ENCODE measurements around the gene CFAP52.
"Not testable (repeated sequence)": the region's sequence is repeated elsewhere in the genome, so short reads cannot be mapped to it uniquely, and the experiment has no call there.

Gene CFAP52

DNA sequence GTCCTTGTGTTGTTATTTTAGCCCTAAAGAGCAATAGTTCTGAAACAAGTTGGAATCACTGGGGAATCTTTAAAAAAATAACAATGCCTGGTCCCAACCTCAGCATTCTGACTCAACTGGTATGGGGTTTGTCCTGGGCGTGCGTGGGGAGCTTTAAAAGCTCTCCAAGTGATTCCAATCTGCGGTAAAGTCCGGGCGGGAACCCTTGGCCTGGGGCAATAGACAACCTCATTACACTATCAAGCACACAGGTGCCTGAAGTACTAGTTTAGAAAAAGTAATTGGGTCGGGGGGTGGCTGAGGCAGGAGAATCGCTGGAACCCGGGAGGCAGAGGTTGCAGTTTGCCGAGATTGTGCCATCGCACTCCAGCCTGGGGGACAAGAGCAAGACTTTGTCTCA, 5.2 kb upstream of the CFAP52 start:
- DNase-seq: no peak

DNA sequence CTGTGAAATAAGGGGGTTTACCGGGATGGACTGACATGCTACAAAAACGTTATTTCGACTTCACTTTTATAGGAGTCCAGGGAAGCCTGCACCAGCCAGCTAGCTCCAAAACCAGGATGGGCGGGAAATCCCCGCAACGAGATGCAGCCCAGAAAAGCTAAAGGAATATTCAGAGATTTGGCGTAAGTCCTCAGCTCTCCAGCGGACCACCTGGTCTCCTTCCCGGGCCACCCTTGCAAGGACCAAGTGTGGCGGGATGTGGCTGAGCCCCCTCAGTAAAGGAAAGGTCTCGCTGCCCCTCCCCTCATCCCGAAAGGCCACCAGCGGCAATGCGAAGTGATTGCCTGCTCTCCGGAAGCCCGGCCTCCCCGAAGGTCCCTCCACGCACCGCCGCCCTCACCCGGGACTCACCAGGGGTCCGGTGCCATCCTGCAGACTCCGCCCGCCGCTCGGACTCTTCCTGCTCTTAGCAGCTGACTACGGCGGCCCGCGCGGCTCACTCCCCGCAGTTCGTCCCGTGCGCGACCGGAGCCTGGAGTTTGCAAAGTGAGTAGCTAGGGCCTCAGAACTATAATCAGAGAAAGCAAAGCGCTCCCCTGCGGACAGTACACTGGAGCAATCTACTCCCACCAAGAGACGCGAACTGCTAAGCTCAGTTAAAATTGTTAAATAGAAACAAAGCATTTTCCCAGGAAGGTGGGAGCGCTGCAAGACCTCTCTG, 901 bp upstream of the CFAP52 start, which contains the start of gene STX8:
Gene STX8 (minus strand): TSS at position 440 of the 721 bp plus-strand sequence. CDS start 12 bp downstream, at position 428.
- DNase-seq: peak; percentile 68 to 72

DNA sequence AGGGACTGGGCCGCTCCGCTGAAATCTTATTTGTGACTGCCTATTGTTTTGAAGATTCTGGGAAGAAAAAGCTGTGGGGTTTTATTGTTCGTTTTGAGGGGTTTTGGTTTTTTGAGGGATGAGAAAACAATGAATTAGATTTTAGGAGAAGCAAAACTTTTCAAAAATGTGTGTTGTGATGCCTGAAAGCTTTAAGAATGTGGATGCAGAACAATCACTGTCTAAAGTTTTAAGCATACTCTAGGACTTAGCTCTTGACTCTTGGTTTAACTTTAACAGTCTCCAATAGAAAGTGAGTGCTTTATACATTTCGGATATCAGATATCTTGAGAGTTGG, 899 bp downstream of the CFAP52 start:
- DNase-seq: no peak

DNA sequence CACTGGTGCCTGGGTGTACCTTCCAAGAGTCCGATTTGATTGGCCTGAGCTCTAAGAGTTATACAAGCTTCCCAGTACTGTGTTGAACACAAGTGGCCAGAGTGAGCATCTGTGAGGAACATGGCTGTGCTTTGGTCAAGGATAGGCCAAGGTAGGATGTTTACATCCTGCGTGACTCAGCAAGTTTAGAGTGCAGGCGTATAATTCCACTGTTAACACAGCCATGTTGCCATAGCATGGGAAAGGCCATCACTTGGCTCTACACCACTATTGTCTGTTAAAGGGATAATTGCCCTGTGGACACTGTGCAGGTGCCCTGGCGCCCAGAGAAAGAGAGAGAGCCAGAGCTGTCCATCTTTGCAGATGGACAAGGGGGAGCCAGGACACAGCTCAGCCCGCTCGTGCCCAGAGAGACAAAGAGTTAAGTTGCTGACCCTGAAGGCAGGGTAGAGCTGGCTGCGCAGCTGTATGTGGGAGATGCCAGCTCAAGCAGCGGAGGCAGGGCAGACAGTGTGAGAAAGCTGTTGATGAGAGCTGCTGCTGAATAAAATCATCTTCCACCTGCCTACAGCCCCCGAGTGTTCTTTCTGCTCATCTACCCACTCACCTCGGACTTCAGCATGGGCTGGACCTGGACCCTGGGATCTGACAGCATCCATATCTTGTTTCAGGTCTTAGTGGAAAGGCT, 11.7 kb downstream of the CFAP52 start:
- DNase-seq: no peak

DNA sequence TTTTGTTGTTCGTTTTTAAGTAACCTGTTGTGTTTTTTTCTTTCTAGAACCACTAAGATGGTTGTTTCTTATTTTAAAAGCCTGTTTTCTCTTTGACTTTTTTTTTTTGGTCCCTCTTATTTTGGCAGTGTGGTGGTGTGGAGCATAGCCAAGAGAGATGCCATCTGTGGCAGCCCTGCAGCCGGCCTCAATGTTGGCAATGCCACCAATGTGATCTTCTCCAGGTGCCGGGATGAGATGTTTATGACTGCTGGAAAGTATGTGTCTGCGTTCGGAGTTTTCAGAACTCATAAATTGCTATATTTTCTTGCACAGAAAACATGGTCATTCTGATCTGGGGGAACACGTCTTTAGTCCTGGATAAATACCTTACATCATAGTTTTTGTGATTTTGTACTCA, 17.6 kb downstream of the CFAP52 start:
- DNase-seq: no peak

DNA sequence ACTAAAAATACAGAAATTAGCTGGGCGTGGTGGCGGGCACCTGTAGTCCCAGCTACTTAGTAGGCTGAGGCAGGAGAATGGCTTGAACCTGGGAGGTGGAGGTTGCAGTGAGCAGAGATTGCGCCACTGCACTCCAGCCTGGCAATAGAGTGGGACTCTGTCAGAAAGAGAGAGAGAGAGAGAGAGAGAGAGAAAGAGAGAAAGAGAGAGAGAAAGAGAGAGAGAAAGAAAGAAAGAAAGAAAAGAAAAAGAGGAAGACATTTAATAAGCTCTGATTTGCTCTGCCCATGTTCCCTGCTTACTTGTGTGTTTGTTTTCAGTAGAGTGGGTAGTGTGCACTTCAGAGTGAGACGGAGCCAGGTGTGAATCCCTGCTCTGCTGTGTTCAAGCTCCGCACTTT, 21.2 kb downstream of the CFAP52 start:
- not testable (repeated sequence) for DNase-seq

DNA sequence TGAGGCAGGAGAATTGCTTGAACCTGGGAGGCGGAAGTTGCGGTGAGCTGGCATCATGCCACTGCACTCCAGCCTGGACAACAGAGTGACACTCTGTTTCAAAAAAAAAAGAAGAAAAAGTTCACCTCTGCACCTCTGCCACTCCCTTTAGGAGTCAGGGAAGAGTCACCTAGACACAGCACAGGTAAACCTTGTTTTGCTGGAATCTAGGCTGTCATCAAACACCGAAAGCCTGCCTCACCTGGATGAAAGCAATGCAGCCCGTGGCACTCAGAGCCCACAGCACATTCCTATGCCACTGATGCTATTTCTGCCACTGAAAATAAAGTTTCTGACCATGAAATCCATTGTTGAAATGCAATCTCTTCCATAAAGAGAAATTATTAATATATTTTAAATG, 22.2 kb downstream of the CFAP52 start:
- no peak for DNase-seq

DNA sequence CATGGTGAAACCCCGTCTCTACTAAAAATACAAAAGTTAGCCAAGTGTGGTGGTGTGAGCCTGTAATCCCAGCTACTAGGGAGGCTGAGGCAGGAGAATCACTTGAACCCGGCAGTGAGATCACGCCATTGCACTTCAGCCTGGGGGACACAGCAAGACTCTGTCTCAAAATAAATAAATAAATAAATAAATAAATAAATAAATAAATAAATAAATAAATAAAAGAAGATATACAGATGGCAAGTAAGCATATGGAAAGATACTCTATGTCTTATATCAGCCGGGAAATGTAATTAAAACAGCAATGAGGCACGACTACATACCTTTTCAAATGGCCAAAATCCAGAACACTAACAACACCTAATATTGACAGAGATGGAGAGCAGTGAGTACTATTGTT, 28.1 kb downstream of the CFAP52 start:
- not testable (repeated sequence) for DNase-seq

DNA sequence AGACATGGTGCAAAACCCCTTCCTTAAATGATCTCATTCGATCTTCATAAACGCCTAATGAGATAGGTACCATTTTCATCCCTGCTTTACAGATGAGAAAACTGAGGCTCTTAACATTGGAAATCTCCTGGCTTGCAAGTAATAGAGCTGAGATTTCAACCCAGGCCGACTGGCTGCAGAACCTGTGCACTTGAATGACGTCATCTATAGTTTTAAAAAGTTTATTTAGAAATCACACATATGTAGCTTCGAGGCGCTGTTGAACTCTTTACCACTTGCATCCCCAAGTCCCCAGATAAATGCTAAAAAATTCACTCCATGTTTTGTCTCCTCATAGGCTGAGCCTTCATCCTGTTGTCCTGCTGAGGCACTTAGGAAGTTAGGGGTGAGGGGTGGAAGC, 30.0 kb downstream of the CFAP52 start:
- no peak for DNase-seq

DNA sequence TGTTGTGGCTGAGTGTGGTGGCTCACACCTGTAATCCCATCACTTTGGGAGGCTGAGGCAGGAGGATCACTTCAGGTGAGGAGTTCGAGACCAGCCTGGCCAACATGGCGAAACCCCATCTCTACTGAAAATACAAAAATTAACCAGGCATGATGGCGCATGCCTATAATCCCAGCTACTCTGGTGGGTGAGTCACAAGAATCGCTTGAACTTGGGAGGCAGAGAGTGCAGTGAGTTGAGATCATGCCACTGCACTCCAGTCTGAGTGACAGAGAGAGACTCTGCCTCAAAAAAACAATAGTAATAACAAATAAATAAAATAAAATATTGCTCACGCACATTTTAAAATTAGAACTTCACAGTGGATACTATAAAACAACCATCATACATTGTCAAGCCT, 30.6 kb downstream of the CFAP52 start:
- not testable (repeated sequence) for DNase-seq

DNA sequence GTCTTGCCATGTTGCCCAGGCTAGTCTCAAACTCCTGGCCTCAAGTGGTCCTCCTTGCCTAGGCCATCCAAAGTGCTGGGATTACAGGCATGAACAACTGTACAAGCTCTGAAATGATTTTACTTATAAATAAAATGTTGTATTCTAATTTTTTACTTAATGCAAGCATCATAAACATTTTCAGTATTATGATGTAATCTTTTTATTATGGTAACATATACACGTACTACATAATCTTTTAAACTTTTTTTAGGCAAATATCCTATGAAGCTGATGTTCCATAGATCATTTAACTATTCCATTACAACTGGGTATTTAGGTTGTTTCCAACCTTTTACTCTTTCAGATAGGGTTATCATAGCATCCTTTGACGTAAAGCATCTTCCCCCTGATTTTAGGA, 35.1 kb downstream of the CFAP52 start:
- no peak for DNase-seq

DNA sequence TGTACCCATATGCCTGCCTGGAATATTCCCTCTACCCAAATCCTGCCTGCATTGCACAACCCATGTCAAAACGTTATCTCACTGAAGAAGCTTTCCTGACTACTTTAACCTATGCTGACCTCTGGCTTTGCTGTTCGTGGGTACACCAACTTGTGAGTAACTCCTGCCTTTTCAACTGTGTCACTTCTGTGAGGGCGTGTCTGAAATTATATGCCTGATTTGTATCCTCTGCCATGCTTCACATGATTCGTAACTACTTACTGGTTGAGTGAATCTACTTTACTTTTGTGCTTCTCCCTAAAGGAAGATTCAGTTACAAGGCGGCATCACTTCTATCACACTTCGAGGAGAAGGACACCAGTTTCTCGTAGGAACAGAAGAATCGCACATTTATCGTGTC, 35.6 kb downstream of the CFAP52 start:
- DNase-seq: no peak

DNA sequence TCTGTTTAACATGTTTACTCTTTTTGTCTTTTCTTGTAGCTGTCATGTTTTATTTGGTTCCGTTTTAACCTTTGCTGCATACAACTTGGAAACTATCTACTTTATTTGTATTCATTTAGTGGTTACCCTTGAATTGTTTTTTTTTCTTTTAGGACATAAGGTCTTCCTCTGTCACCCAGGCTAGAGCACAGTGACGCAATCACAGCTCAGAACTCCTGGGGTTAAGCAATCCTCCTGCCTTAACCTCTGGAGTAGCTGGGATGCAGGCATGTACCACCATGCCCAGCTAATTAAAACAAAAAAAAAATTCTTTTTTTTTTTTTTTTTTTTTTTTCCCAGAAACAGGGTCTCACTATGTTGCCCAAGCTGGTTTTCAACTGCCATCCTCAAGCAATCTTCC, 39.0 kb downstream of the CFAP52 start:
- no peak for DNase-seq

DNA sequence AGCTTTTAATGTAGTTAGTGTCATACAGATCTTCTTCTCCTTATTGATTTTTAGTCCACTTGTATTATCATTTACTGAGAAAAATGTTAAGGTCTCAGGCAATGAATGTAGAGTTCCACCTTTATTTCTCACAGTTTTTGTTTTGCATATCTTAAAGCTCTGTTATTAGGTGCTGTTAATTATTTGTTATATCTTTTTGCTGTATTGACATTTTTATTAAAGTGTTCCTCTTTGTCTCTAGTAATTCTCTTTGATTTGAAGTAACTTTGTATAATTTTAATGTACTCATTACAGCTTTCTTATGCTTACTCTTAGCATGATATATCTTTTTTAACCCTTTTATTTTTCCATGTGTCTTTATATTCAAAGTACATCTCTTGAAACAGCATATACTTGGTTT, 46.5 kb downstream of the CFAP52 start:
- no peak for DNase-seq

DNA sequence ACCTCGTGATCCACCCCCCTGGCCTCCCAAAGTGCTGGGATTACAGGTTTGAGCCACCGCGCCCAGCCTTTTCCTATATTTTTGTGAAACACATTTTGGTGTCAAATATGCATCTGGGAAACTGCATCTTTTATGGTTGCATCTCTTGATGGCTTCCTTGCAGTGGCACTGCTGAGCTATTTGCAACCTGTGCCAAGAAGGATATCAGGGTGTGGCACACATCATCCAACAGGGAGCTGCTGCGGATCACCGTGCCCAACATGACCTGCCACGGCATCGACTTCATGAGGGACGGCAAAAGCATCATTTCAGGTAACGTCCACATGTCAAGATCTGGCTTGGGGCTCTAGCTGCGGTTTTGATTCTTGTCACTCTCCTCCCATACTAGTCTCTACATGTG, 52.1 kb downstream of the CFAP52 start:
- no peak for DNase-seq

DNA sequence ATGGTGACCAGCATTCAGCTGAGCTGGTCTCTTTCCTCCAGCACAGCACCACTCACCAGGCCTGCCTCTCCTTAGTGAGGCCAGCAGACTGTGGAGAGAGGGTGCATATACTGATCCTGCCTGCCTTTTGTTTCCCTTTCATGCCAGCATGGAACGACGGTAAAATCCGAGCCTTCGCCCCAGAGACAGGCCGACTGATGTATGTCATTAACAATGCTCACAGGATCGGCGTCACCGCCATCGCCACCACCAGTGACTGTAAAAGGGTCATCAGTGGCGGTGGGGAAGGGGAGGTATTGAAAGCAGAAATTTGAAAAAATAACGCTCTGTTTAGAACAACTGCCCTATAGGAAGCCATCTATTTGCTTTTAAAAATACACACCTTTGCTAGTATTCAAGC, 56.3 kb downstream of the CFAP52 start:
- DNase-seq: no peak

DNA sequence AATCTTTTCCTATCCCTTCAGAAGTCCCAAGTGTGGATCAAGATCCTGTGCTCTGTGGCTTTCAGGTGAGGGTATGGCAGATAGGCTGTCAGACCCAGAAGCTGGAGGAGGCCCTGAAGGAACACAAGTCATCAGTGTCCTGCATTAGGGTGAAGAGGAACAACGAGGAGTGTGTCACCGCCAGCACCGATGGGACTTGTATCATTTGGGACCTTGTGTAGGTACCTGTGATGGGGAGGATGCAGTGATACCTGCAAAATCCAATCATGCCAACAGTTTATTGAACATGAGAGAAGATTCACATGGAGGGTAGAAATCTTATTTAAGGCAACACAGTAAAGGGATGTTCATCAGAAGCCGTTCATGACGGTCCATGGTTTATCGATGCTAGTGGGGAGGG, 58.9 kb downstream of the CFAP52 start:
- no peak for DNase-seq

DNA sequence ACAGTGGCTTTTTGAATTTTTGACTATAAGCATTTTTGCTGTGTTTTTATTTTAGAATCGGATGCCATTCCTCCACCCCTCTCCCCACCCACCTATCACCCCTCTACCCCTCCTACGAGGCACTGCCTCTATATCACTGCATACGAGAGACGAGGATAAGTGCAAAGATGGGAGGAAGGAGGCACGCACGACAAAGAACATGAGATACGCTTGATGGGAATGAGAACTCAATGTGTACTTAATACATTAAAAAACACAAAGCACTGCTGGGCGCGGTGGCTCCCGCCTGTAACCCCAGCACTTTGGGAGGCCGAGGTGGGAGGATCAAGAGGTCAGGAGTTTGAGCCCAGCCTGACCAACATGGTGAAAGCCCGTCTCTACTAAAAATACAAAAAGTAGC, 60.1 kb downstream of the CFAP52 start:
- DNase-seq: no peak

DNA sequence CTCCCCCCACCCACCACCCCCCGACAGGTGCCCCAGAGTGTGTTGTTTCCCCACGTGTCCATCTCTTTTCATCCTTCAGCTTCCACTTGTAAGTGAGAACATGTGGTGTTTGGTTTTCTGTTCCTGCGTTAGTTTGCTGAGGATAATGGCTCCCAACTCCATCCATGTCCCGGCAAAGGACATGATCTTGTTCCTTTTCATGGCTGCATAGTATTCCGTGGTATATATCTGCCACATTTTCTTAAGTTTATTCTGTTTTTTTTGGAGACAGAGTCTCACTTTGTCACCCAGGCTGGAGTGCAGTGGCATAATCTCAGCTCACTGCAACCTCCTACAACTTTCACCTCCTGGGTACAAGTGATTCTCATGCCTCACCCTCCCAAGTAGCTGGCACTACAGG, 63.9 kb downstream of the CFAP52 start:
- DNase-seq: not testable (repeated sequence)

DNA sequence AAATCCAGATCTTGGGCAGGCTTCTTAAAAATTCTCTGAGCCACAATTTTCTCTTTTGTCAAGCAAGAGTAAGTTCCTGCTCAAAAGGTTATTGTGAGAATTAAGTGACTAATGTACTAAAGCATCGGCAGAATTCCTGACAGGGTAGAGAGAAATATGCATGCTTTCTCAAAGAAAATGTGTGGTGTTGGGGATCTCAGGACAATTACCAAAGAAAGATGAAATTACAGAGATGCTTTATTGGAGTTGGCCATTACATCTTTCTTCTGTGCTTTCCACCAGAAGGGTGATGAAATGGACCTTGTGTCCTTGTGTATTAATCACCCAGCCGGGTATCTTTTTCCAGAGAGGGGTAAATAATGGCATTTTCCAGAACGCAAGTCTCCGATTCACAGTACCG, 67.2 kb downstream of the CFAP52 start:
- DNase-seq: no peak

DNA sequence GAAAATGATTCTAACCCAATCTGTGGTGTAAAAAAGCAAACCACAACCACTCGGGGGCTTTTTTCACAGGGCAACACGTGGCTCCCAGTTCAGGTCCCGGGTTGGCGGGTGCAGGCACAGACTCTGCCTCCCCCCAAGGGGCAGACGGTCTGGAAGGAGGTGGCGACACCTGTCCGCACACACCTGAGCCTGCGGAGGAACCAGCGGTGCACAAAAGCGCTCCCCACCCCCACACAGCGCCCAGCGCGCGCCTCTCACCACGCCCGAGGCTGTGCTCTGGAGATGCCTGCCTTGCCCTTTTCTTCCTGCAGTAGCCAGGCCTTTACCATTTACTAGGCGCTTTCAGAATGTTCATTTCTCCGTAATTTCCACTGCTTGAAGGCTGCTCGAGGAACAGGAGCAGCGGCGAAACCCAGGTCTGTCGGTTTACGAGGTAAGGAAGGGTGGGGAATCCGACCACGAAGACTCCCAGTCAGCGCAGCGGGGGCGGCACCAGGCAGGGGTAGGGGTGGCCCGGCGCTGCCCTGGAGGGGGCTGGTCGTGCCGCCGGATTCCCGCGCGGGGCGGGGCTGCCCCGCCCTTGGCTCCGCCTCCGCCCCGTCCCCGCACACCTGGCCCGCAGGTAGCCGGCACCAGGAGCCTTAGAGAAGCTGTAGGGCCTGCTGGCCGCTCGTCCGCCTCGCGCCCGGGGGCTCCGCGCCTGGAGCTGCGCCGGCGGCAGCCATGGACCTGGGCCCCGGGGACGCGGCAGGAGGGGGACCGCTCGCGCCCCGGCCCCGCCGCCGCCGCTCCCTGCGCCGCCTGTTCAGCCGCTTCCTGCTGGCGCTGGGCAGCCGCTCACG, 68.7 kb downstream of the CFAP52 start, which contains the start of gene USP43:
Gene USP43 (plus strand): TSS at position 608 of the 842 bp plus-strand sequence. CDS start 116 bp downstream, at position 724.
- DNase-seq: peak in 1 of 2 donors; percentile 7

DNA sequence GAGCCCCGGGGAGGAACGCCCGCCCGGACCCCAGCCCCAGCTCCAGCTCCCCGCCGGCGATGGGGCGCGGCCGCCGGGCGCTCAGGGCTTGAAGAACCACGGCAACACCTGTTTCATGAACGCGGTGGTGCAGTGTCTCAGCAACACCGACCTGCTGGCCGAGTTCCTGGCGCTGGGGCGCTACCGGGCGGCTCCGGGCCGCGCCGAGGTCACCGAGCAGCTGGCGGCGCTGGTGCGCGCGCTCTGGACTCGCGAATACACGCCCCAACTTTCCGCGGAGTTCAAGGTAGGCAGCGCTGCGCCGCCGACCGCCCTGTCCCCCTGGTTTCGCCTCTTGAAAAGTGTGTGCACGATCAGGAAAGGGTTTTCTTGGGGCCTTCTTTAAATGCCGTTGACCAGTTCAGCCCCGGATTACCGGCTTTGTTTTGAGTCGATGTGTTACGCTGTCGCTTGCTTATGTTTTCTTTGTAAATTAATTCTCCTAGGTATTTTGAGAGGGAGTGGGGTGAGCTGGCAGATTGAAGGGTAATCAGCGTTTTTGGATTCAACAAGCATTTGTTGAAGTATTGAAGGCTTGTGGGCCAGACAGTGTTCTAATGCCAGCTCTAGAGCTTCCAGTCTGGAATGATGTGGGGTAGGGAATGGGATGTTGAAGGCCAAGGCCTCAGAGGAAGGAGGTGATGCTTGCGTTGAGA, 69.6 kb downstream of the CFAP52 start:
- no peak for DNase-seq

DNA sequence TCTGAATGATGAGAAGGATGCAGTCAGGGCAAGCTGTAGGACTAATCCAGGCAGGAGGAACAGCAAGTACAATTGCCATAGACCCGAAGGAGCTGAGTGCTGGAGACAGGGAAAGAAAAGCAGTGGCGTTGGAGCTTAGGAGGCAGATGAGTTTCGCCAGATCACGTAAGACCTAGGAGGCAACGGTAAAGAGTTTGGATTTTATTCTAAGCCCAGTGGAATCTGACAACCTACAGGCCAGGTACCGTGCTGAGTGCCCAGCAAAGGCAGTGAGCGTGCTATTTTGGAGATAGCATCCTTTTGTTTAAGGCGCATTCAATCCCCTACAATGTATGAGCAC, 70.1 kb downstream of the CFAP52 start:
- DNase-seq: no peak

Data from activated CD4-positive, alpha-beta T cell treated with anti-CD3 and anti-CD28 coated beads for 4 hours (primary cell).